Left renal cortex interstitium (tissue), 4 donors: ENCODE results near the gene LKAAEAR1. TPM values are rescaled to one million over a fixed set of nuclear protein-coding genes. Genes with fewer than 3 reads are reported as not detected.

Experiments used
- DNase-seq, 4 donors: peaks; one replicate each; pipeline ENCODE4 v3.0.0-alpha.2; 2013; ENCODE audit warnings: low read depth in 4 of 4, low spot score in 2 of 4, missing footprints in 1 of 4
- polyA plus RNA-seq, 4 donors: library from polyadenylated mRNA; unstranded; fragments of 120-200 nt; gene quantifications; one replicate each; pipeline ENCODE4 v1.2.1, GENCODE V29; 2013; ENCODE audit not compliant: insufficient read length in 4 of 4

LKAAEAR1 gene
- polyA plus RNA-seq, 4 donors: 0.27 to 0.29 TPM; not detected in 2

DNA sequence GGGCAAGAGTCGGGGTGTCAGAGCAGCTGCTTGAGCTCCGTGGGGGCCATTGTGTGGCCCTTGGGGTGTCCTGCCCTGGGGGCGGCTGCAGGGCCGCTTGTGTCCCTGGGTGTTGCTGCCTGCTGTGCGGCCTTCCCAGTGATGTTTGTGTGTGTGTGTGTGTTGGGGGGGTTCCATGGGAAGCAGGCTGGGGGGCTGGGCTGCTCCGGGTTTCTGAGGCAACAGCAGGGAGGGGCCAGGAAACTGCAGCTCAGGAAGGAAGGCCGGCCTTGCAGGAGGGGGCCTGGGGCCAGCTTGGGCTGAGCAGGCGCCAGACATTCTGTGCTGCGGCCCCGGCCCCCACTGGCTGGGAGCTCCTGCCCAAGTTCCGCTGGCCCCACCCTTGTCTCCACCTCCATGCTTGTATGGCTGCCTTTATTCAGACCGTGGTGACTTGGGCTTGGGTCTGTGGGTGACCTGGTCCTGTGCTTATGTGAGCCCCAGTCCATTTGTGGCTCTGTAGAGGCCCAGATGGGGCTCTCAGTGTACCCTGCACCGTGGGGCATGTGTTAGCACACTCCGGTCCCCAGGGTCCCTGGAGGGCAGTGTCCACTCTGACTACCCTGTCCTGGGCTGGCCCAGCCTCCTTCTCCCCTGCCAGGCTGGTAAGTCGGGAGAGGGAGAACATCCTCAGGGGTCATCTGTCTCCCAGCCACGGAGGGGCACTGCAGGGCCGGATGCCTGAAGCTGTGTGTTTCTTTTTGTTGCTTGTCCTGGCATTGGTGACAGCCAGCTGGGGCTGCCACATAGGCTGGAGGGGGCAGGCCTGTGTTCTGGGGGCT lies 30.1 kb downstream of the LKAAEAR1 start:
- no peak for DNase-seq

DNA sequence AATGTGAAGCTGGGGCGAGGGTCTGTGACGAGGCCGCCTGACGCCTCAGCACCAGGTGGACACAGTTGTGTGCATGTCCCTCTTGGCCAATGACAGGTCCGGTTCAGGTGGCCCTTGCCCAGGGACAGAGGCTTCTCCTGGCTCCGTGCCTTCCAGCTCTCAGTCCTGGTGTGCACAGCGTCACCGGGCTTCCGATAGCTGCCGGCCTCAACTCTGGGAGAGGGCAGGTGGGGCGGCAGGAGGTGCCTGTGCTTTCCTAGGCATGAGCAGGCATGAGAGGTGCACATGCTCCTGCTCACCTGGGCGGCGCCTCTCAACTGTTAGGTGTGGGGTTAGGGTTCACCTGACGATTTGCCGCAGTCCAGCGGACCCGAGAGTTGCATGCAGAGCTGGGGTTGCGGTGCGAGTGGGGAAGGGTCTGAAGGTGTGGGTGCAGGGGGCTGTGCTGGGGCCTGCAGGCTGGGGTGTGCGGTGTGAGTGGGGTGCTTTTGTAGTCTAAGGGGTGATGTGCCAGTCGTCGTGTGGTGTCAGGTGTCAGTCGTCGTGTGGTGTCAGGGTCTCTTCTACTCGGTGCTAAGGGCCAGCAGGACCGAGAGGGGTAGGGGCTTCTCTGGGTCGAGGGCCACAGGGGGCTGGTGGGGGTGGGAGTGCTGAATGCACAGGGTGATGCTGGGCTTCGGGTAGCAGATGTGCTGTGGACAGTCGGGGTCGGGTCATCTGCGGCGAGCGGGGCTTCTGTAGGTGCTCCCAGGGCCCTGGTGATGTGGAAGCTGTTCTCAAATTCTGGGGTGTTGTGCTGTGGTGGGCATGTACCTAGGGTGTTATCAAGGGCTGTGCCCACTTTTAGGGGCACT lies 31.0 kb downstream of the LKAAEAR1 start:
- no peak for DNase-seq

DNA sequence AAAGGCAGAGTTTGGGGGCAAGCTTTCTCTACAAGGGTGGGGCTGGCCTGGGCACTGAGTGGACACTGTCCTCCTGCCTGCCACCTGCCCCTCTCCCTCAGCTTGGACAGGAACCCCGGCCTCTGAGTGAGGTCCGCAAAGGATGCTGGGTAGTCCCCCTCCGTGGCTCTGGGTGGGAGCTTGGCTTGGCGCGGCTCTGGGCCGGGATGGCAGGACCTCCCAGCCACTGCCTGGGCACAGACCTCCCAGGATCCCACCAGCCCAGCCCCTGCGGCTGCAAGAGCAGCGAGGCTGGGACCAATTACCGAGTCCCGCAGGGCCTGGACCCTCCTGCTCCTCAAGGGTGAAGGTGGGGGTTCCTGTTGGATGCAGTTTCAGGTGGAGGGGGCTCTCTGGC lies 31.9 kb downstream of the LKAAEAR1 start:
- no peak for DNase-seq

DNA sequence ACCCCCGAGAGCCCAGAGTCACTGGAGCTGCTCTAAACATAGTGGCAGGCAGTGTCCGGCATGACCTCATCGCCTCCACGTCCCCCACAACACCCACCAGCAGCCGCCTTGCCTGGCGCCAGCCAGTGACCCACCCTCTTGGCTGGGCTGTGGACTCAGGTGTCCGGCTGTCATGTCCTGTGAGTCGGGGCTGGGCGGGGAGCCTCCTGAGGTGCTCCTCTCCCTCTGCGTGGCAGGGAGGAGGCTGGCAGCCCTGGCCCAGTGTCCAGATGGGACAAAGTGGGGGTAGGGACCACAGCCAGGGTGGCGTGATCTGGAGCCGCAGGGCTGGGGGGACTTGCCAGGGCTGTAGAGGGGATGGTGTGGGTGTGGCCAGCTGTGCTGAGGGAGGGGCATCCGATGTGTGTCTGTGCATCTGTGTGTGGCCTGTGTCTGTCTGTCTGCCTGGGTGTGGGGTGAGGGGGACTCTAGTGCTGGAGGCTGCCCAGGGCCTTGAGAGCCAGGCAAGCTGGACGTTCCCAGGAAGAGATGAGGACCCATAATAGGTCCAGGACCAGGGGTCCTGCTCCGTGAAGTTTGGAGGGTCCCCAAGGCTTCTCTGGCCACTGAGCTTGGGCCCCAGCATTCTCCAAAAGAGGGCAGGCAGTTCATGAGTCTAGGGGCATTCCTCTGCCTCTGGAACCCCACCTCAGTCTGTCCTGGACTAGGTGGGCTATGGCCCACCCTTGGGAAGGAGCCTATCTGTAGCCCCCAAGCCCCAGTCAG lies 32.5 kb downstream of the LKAAEAR1 start:
- no peak for DNase-seq

DNA sequence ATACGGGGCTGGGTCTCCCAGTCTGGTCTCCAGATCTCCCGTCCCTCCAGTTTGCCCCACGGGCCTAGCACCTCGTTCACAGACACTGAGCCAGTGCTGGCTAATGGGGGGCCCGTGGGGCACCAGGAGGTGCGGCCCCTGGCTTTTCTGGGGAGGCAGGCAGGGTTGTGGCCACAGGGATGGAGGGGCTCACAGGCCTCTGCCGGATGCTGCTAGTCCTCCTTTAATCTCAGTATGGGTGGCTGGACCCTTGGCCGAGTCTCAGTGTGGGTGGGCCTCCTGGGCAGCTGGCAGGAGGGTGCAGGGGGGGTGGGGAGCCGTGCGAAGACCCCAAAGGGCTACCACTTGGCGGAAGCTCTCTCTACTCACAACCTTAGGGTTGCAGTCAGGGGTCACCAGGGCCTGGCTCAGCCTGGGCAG lies 33.2 kb downstream of the LKAAEAR1 start:
- no peak for DNase-seq

DNA sequence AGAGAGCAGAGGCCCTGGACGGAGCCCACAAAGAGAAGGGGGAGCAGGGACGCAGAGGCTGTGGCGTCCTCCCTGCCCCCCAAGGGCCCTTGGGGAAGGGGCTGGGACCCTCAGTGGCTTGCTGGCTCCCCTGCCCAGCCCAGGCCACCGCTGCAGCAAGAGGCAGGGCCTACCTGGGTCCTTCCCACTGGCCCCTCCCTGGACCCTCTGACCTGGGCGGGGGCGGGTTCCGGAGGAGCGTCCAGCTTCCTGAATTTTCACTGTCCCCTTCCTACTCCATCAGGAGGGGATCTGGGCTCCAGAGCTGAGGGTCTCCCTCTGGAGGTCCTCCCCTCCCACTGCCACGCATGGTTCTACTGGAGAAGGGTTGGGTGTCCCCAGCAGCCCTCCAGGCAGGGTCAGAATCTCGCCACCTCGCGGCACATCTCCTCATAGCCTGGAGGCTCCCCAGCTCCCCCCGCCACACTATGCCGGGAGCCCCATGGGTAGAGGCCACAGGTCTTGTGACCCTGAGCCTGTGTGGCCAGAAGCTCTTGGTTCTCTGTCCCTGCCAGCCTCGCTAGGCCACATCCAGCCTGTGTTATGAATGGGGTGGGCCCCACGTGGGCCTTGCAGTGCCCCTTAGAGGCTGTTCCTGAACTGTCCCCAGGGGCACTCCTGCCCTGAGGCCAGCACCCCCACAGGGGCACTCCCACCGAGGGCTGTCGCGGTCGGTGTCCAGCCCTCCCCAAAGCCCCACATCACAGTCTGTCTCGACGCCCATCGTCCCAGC lies 33.8 kb downstream of the LKAAEAR1 start:
- DNase-seq: no peak

DNA sequence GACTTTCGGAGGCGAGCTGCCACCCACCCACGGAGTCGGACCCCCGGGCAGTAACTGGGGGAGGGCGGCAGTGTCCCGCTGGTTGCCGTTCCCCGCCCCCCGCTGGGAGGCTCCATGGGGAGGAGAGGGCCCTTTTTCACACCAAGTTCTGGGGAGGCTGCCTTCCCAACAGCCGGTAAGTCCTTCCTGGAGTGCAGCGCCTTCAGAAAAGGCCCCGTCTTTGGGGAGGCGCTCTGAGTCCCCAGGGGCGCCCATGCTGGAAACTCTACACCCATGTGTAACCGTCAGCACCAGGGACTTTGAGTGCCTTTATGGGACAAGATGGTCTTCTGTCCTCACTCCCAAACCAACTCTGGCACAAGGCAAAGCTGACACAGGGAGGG lies 34.3 kb downstream of the LKAAEAR1 start:
- no peak for DNase-seq

DNA sequence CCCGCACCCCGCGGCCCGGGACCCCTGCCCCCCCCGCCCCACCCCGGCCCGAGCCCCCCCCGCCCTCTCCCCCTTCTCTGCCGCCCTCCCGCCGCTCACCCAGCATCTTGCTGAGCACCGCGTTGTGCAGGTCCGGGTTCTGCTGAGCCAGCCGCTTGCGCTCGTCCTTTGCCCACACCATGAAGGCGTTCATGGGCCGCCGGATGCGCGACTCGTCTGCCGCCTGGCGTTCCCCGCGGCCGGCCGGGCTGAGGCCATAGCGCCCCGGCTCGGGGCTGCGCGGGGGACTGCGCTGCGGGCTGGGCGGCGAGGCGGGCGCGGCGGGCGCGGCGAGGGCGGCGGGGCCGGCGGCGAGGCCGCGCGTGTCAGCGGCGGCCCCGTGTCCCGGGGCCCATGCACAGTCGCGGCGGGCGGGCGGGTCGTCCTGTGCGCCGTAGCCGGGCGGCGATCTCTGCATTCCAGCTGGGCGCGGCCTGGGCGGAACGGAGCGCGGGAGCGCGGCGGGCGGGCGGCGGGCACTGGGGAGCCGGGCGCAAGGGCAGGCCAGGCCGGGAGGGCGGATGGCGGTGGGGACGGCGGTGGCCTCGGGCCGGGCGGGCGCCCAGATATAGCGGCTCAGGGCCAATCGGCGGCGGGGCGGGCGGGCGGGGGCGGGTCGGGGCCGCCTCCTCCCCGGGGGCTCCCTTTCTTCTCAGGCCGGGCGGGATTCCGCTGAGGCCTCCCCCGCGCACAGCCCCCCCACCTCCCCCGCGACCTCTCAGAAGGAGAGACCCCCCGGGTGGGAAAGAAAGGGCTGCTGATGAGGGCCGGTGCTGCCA lies 34.9 kb downstream of the LKAAEAR1 start, which contains the start of gene SOX18:
Gene SOX18 (minus strand): TSS at position 580 of the 818 bp plus-strand sequence. CDS start 123 bp downstream, at position 457.
- DNase-seq: no peak

DNA sequence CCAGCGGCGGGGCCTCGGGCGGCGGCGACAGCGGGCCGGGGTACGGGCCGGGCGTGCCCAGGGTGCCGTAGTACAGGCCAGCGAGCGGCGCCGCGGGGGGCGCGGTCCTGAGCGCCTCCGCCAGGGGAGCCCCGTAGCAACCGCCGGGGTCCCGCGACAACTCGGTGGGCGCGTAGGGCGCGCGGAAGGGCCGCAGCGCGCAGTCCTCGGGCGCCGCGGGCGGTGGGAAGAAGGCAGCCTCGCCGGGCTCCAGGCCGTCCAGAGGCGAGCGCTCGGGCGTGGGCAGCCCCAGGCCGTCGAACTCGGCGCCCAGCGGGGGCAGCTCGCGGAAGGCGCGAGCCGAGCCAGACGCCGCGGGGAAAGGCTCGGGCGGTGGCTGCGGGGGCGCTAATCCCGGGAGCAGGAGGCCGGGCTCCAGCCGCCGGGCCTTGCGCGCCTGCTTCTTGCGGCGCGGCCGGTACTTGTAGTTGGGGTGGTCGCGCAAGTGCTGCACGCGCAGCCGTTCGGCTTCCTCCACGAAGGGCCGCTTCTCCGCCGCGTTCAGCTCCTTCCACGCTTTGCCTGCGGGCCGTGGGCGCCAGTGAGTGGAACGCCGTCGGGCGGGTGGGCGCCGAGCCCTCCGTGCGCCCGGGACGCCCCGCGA lies 35.7 kb downstream of the LKAAEAR1 start:
- DNase-seq: no peak

DNA sequence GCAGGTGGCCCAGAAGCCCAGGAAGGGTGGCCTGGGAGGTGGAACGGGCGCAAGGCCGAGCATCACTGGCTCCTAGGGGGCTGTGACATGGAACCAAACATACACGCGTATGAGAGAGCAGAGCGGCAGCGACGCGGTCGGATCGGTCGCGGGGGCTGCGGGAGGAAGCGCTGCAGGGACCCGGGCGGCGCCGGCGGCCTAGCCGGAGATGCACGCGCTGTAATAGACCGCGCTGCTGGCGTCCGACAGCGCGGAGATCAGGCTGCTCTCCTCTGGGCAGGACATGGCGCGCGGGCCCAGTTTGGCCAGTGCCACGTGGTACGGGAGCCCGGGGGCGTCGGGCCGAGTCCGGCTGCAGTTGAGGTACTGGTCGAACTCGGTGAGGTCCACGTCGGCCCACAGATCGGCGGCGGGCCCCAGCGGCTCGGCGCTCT lies 36.2 kb downstream of the LKAAEAR1 start:
- DNase-seq: no peak

DNA sequence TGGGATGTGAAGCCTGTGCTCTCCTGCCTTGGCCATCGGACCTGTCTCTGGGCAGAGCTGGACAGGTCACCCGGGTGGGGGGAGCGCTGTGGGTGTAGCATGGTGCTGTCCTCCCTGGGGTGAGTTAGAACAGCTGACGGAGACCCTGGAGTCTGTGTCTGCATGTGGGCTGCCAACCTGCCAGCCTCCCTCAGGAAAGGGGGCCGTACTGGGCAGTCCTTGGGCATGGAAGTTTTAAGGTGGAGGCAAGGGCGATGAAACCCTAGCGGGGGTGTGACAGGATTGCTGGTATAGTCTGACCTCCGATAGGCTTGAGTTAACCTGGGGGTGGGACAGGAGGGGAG lies 37.2 kb downstream of the LKAAEAR1 start:
- no peak for DNase-seq

DNA sequence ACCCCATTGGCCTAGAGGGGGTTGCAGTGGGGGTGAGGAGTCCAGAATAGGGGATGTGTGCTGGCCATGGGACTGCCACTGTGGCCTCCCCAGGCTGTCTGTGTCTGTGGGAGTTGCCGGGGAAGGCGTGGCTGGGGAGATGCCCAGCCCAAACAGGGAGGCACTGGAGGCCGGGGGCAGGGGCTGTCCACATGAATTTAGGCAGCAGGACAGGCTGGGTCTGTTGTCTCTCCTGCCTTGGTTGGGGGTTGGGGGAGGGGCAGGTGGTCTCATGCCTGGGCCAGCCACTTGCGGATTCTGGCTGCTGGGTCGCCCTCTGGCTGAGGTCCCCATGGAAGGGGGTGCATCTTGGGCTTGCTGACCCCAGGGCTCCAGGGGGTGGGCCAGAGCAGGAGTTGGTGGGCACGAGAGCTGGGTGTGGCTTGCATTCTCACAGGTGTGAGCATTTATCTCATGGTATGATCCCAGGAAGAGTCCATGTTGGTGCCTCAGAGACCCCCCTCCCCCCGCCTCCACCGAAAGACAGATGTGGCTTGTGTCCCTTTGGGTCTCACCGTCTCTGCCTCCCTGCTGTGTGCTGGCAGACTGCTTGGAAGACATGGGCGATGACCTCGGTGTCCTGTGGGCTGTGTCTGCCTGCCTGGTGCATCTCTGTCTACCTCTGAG lies 38.7 kb downstream of the LKAAEAR1 start:
- DNase-seq: no peak

DNA sequence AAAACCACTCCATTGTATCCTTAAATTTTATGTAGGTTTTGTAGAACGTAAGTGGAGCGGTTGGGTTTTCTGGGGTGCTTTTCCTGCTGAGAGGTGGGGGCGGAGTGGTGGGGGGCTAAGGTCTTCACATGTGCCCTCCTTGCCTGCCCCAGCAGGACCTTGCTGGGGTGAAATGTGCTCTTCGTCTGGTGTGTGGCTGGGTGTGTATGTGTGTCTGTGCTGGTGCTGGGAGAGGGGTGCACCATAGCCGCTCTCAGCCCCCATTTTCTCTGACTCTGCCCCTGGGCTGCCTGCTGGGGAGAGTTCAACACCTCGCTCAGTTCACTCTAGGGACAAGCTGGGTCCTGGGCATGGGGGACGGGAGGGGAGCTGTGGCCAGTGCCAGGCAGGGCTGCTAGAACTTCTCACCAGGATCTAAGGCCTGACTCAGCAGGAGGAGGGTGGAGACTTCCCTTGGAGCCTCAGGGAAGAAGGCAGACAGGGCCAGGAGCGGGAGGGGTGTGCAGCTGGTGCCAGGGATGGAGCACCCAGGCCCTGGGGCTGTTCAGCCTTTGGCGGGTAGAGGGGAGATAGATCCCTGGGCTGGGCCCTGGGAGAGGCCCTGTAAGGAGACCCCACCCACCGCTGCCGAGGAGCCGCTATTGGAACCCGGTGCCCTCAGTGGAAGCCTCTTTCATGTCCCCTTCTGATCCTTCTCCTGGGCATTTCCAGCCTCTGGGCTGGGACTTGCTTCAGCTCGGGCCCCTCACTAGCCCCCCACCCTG lies 39.5 kb downstream of the LKAAEAR1 start:
- DNase-seq: no peak

DNA sequence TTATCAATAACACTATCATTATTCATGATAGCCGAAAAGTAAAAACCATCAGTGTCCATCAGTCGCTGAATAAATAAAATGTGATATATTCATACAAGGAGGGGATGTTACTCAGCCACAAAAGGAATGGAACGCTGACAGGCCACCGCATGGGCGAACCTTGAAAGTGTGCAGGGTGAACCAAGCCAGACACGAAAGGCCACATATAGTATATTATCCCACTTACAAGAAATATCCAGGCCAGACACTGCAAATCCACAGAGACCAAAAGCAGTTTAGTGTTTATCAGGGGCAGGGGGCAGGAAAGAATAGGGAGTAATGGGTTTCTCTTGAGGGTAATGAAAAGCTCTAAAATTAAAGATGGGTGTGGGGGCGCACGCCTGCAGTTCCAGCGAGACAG lies 40.4 kb downstream of the LKAAEAR1 start:
- DNase-seq: no peak

DNA sequence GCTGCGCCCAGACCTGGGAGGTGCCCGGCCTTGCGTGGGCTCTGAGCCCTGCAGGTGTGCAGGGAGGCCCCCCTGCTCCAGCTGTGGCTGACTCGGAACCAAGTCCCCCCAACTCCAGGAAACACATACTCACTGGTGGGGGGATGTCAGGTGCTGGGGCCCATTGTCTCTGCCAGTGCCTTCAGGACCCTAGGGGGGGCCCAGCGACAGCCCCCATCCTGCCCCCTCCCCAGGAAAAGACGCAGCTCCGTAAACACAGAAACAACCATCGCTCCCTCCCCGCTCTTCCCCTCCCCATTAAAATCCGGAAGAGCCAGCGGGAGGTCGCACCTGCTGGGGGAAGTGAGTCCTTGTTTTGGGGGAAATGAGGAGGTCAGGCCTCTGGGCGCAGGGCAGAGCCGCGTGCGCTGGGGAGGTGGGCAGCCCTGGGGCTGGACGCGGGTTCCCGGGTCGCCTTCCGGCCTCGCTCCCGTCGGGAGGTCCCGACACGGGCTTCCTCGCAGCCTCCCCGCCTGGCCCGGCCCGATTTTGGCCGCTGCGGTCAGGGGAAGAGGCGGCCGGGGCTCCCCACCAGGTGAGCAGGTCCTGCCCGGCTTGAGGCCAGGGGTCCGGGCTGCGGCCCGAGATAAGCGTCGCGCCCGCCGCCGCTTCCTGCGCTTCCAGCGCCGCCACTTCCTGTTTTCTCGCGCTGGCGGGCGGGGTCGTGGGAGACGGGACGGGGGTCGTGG lies 42.0 kb downstream of the LKAAEAR1 start:
- DNase-seq: no peak

DNA sequence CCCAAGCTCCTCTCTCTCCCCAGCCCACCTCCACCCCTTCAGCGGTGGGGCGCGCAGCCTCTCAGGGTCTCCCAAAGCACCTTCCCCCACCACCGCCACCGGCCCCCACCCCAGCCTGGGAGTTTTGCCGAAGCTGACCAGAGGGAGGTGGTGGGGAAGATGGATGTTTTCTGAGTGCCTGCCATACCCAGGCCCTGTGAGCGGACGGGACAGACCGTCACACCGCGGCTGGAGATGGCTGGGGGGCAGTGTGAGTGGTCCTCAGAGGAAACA lies 42.5 kb downstream of the LKAAEAR1 start:
- no peak for DNase-seq
